ENCODE data around the gene PGD. TPM values are rescaled to one million over a fixed set of nuclear protein-coding genes. Genes with fewer than 3 reads are reported as not detected.
A peak's percentile ranks its signal among the peaks of the same experiment; 100 is the strongest.

Gene PGD
- total RNA-seq, 2 experiments from 2014 or later, result 91.6 to 93.7 TPM

GRCh38 chr1:10438677-10439163 is 39.9 kb downstream of the PGD start:
- no peak overlapping the region for H3K4me3 Mint-ChIP-seq
- CTCF ChIA-PET, result interaction anchor here (0.8 kb wide), 1 partner anchor 56 kb away, joined by 3 read pairs; no protein-coding TSS in a partner anchor

GRCh38 chr1:10440305-10440704 is 41.4 kb downstream of the PGD start:
- Mint-ChIP-seq H3K4me3 (no peak overlapping the region), H3K9me3 (ENCODE audit: low read depth) (no peaks in the 10 kb centered on the region), H3K36me3 (ENCODE audit: low read depth) (peaks cover 6% of the 10 kb centered on the region), H3K27ac (no peak overlapping the region), H3K27me3 (no peaks in the 10 kb centered on the region), H3K4me1 (peaks cover 2% of the 10 kb centered on the region)
- ChIA-PET POLR2A (no interaction called here), CTCF (no interaction called here)
- intact Hi-C loops (cut with DNase I, micrococcal nuclease), result no loop called here
- DNase-seq, result no peak
- ATAC-seq, result no peak

More at GRCh38 chr1:10438677-10439163, 39.9 kb downstream of the PGD start:
- H3K36me3 Mint-ChIP-seq (ENCODE audit: low read depth), result no peaks in the 10 kb centered on the region
- no peaks in the 10 kb centered on the region for H3K4me1 Mint-ChIP-seq
- ATAC-seq (no peak), DNase-seq (no peak)
- intact Hi-C loops (cut with DNase I, micrococcal nuclease), result no loop called here
- no peak overlapping the region for H3K27ac Mint-ChIP-seq
- no peaks in the 10 kb centered on the region for H3K27me3 Mint-ChIP-seq
- no peaks in the 10 kb centered on the region for H3K9me3 Mint-ChIP-seq (ENCODE audit: low read depth)
- POLR2A ChIA-PET, result no interaction called here

GRCh38 chr1:10440794-10441193 is 41.9 kb downstream of the PGD start:
- Mint-ChIP-seq H3K4me1 (peaks cover 2% of the 10 kb centered on the region), H3K27ac (no peak overlapping the region), H3K9me3 (ENCODE audit: low read depth) (no peaks in the 10 kb centered on the region), H3K4me3 (no peak overlapping the region), H3K27me3 (no peaks in the 10 kb centered on the region), H3K36me3 (ENCODE audit: low read depth) (peaks cover 6% of the 10 kb centered on the region)
- intact Hi-C loops (cut with DNase I, micrococcal nuclease), result no loop called here
- ATAC-seq (no peak), DNase-seq (no peak)
- ChIA-PET CTCF (no interaction called here), POLR2A (no interaction called here)

- Mint-ChIP-seq H3K9me3 (ENCODE audit: low read depth) (no peaks in the 10 kb centered on the region), H3K4me1 (peaks cover 2% of the 10 kb centered on the region), H3K36me3 (ENCODE audit: low read depth) (peaks cover 13% of the 10 kb centered on the region), H3K4me3 (no peak overlapping the region), H3K27ac (no peak overlapping the region), H3K27me3 (no peaks in the 10 kb centered on the region)
- CTCF ChIA-PET, result interaction anchor here (1.7 kb wide), 1 partner anchor 14 kb away, joined by 7 read pairs; the partner anchor contains the start of gene CENPS
- ATAC-seq, result no peak
- POLR2A ChIA-PET, result interaction anchor here (0.7 kb wide), 1 partner anchor 14 kb away, joined by 3 read pairs; the partner anchor contains the start of gene CENPS
- intact Hi-C loops (cut with DNase I, micrococcal nuclease), result no loop called here
- DNase-seq, result no peak
Measured at GRCh38 chr1:10444248-10444647, 45.4 kb downstream of the PGD start.

GRCh38 chr1:10444795-10445397 is 46.0 kb downstream of the PGD start:
- DNase-seq, result peak; percentile 11
- H3K27ac Mint-ChIP-seq, result no peak overlapping the region

GRCh38 chr1:10446790-10447422 is 48.0 kb downstream of the PGD start:
- intact Hi-C loops (cut with DNase I, micrococcal nuclease), result no loop called here
- no peak for ATAC-seq
- no peak for DNase-seq
- H3K36me3 Mint-ChIP-seq (ENCODE audit: low read depth), result peaks cover 13% of the 10 kb centered on the region
- no peak overlapping the region for H3K4me3 Mint-ChIP-seq
- POLR2A ChIA-PET, result interaction anchor here (0.6 kb wide), 1 partner anchor 562 kb away, joined by 4 read pairs; no protein-coding TSS in a partner anchor
- no peak overlapping the region for H3K27ac Mint-ChIP-seq
- no peaks in the 10 kb centered on the region for H3K27me3 Mint-ChIP-seq
- CTCF ChIA-PET, result interaction anchor here (0.7 to 0.8 kb wide), 2 partner anchors 13 to 1420 kb away, joined by 3 to 6 read pairs; no protein-coding TSS in a partner anchor
- H3K4me1 Mint-ChIP-seq, result peaks cover 3% of the 10 kb centered on the region
- no peaks in the 10 kb centered on the region for H3K9me3 Mint-ChIP-seq (ENCODE audit: low read depth)

More at GRCh38 chr1:10444795-10445397, 46.0 kb downstream of the PGD start:
- H3K36me3 Mint-ChIP-seq (ENCODE audit: low read depth), result peaks cover 13% of the 10 kb centered on the region
- ATAC-seq, result peak; percentile 75
- no peaks in the 10 kb centered on the region for H3K9me3 Mint-ChIP-seq (ENCODE audit: low read depth)
- H3K4me1 Mint-ChIP-seq, result peaks cover 2% of the 10 kb centered on the region
- intact Hi-C loops (cut with DNase I, micrococcal nuclease), result no loop called here
- no peaks in the 10 kb centered on the region for H3K27me3 Mint-ChIP-seq
- ChIA-PET POLR2A (no interaction called here), CTCF (interaction anchor here (0.6 to 1.7 kb wide), 2 partner anchors 15 to 362 kb away, joined by 3 to 7 read pairs; partner anchors contain the start of gene CENPS)
- no peak overlapping the region for H3K4me3 Mint-ChIP-seq

- Mint-ChIP-seq H3K27me3 (no peaks in the 10 kb centered on the region), H3K4me1 (peaks cover 3% of the 10 kb centered on the region), H3K4me3 (no peak within 1 kb of the TSS), H3K36me3 (ENCODE audit: low read depth) (peaks cover 11% of the 10 kb centered on the region), H3K27ac (no peak within 1 kb of the TSS), H3K9me3 (ENCODE audit: low read depth) (no peaks in the 10 kb centered on the region)
- intact Hi-C loops (cut with DNase I, micrococcal nuclease), result no loop called here
- DNase-seq (no peak), ATAC-seq (no peak)
- ChIA-PET POLR2A (interaction anchor here (0.5 to 0.6 kb wide), 2 partner anchors 9 to 920 kb away, joined by 3 read pairs; no protein-coding TSS in a partner anchor), CTCF (interaction anchor here (0.6 to 1.0 kb wide), 3 partner anchors 13 to 45 kb away, joined by 3 to 4 read pairs (median 3); no protein-coding TSS in a partner anchor)
Measured at GRCh38 chr1:10449751-10450150, 50.9 kb downstream of the PGD start, which contains the start of gene CORT. Gene CORT (plus strand): TSS chr1:10450031. CDS start chr1:10450224, 193 bp downstream.

- Mint-ChIP-seq H3K9me3 (ENCODE audit: low read depth) (no peaks in the 10 kb centered on the region), H3K27me3 (no peaks in the 10 kb centered on the region), H3K27ac (no peak overlapping the region), H3K4me3 (no peak overlapping the region), H3K36me3 (ENCODE audit: low read depth) (peaks cover 8% of the 10 kb centered on the region), H3K4me1 (peaks cover 1% of the 10 kb centered on the region)
- ATAC-seq, result no peak
- CTCF ChIA-PET, result interaction anchor here (0.6 kb wide), 2 partner anchors 13 to 39 kb away, joined by 3 to 4 read pairs; no protein-coding TSS in a partner anchor
- intact Hi-C loops (cut with DNase I, micrococcal nuclease), result no loop called here
- no peak for DNase-seq
- POLR2A ChIA-PET, result no interaction called here
Measured at GRCh38 chr1:10450156-10450814, 51.4 kb downstream of the PGD start.

GRCh38 chr1:10450836-10451235 is 52.0 kb downstream of the PGD start:
- H3K27me3 Mint-ChIP-seq, result no peaks in the 10 kb centered on the region
- H3K27ac Mint-ChIP-seq, result no peak overlapping the region
- H3K4me3 Mint-ChIP-seq, result no peak overlapping the region
- DNase-seq (no peak), ATAC-seq (no peak)
- ChIA-PET POLR2A (no interaction called here), CTCF (no interaction called here)
- peaks cover 8% of the 10 kb centered on the region for H3K36me3 Mint-ChIP-seq (ENCODE audit: low read depth)
- intact Hi-C loops (cut with DNase I, micrococcal nuclease), result no loop called here
- no peaks in the 10 kb centered on the region for H3K9me3 Mint-ChIP-seq (ENCODE audit: low read depth)
- H3K4me1 Mint-ChIP-seq, result peaks cover 1% of the 10 kb centered on the region

- H3K9me3 Mint-ChIP-seq (ENCODE audit: low read depth), result no peaks in the 10 kb centered on the region
- ATAC-seq, result no peak
- H3K27ac Mint-ChIP-seq, result no peak overlapping the region
- H3K27me3 Mint-ChIP-seq, result no peaks in the 10 kb centered on the region
- no peak overlapping the region for H3K4me3 Mint-ChIP-seq
- DNase-seq, result no peak
- H3K36me3 Mint-ChIP-seq (ENCODE audit: low read depth), result peaks cover 12% of the 10 kb centered on the region
- ChIA-PET CTCF (interaction anchor here (1.8 kb wide), 1 partner anchor 9 kb away, joined by 5 read pairs; no protein-coding TSS in a partner anchor), POLR2A (interaction anchor here (0.6 kb wide), 1 partner anchor 17 kb away, joined by 3 read pairs; no protein-coding TSS in a partner anchor)
- intact Hi-C loops (cut with DNase I, micrococcal nuclease), result no loop called here
- peaks cover 1% of the 10 kb centered on the region for H3K4me1 Mint-ChIP-seq
Measured at GRCh38 chr1:10451287-10451686, 52.4 kb downstream of the PGD start.

- Mint-ChIP-seq H3K27me3 (no peaks in the 10 kb centered on the region), H3K4me1 (peaks cover 1% of the 10 kb centered on the region), H3K36me3 (ENCODE audit: low read depth) (peaks cover 16% of the 10 kb centered on the region), H3K27ac (no peak overlapping the region), H3K9me3 (ENCODE audit: low read depth) (no peaks in the 10 kb centered on the region), H3K4me3 (no peak overlapping the region)
- DNase-seq (no peak), ATAC-seq (no peak)
- intact Hi-C loops (cut with DNase I, micrococcal nuclease), result no loop called here
- ChIA-PET CTCF (interaction anchor here (0.6 to 1.4 kb wide), 3 partner anchors 18 to 840 kb away, joined by 3 to 7 read pairs (median 4); no protein-coding TSS in a partner anchor), POLR2A (interaction anchor here (0.5 kb wide), 1 partner anchor 220 kb away, joined by 5 read pairs; no protein-coding TSS in a partner anchor)
Measured at GRCh38 chr1:10456048-10456447, 57.2 kb downstream of the PGD start.
